Measurements from ENCODE around the gene H2BK1. TPM values are rescaled to one million over a fixed set of nuclear protein-coding genes. Genes with fewer than 3 reads are reported as not detected.

Gene H2BK1
- total RNA-seq, 8 experiments from 2014 or later, result 0.96 TPM; not detected in 7

GRCh38 chr7:151218170-151218569, 7.9 kb upstream of the H2BK1 start:
- WGBS, 10 experiments, result 93 to 100% (median 98%) methylated on average over 3 to 8 of the region's 9 CpGs; no CpG with 5 or more reads in 7 of the 10 experiments
- no peak for ATAC-seq (replicated peaks in 6 of 8)
- Histone ChIP-seq H3K4me1 (replicated peaks in 1 of 2) (no peaks in the 10 kb centered on the region), H3K27ac (no peak overlapping the region), H3K4me3 (no peak overlapping the region)
- in situ Hi-C loops (cut with MboI; ENCODE audit: low pct_unique_long_range_greater_than_20kb in 2 of 9, low sequenced_read_pairs in 9 of 9, unreplicated experiment in 9 of 9), result no loop called here

DNA sequence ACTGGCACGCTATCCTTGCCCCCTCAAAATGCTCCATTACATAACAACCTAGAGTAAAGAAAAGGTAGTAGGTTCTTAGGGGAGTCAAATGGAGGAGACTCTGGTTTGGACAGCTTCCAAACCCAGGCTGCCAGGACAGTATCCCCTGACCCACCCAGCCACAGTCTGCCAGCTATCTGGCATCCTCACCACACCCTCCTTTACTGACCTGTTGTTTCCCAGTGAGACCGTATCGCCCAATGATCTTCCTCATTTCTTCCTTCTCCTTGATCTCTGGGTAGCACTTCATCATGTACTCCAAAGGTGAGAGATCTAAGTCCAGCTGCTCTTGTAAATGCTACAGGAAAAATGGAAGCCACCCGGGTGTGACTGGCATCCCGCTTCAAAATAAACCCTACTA, 5.1 kb upstream of the H2BK1 start:
- H3K4me1 ChIP-seq (replicated peaks in 1 of 2), result no peaks in the 10 kb centered on the region
- WGBS, 10 experiments, result 94 to 100% (median 100%) methylated on average over 1 to 4 of the region's 5 CpGs; no CpG with 5 or more reads in 2 of the 10 experiments
- no peak overlapping the region for H3K27ac ChIP-seq
- ATAC-seq (replicated peaks in 6 of 8), result no peak
- in situ Hi-C loops (cut with MboI; ENCODE audit: low pct_unique_long_range_greater_than_20kb in 2 of 9, low sequenced_read_pairs in 9 of 9, unreplicated experiment in 9 of 9), result no loop called here
- no peak overlapping the region for H3K4me3 ChIP-seq

DNA sequence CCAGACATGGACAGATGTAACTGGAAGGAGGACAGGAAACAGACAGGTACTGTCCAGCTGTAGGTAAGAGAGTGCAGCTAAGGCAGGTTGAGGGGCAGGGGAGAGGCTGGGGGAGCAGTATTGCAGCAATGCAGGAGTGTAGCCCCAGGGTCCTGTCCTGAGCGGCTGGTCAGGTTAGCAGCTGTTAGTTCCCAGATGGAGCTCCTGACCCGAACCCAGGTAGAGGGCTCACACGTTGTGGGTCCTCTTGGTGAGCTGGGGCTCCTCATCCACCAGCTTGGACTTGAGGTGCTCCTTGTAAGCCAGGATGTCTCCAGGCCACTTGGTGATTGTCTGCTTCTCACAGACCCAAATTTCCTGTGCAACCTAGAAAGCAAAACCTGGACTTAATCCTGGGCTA, 3.5 kb upstream of the H2BK1 start:
- WGBS, 10 experiments, result 80 to 100% (median 82%) methylated on average over 1 to 3 of the region's 3 CpGs; no CpG with 5 or more reads in 5 of the 10 experiments
- Histone ChIP-seq H3K4me1 (replicated peaks in 1 of 2) (no peaks in the 10 kb centered on the region), H3K4me3 (no peak overlapping the region), H3K27ac (no peak overlapping the region)
- ATAC-seq (replicated peaks in 6 of 8), result no peak
- in situ Hi-C loops (cut with MboI; ENCODE audit: low pct_unique_long_range_greater_than_20kb in 2 of 9, low sequenced_read_pairs in 9 of 9, unreplicated experiment in 9 of 9), result no loop called here

DNA sequence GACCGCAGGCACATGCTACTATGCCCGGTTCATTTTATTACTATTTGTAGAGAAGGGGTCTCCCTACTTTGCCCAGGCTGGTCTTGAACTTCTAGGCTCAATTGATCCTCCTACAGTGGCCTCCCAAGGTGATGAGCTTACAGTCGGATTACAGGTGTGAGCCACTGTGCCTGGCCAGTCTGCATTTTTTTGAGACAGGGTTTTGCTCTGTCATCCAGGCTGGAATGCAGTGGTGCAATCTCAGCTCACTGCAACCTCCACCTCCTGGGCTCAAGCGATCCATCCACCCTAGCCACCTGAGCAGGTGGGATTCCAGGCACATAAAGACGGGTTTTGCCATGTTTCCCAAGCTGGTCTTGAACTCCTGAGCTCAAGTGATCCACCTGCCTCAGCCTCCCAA, 2.3 kb upstream of the H2BK1 start:
- H3K4me3 ChIP-seq, result no peak overlapping the region
- ATAC-seq (replicated peaks in 6 of 8), result no peak
- no peaks in the 10 kb centered on the region for H3K4me1 ChIP-seq (replicated peaks in 1 of 2)
- no peak overlapping the region for H3K27ac ChIP-seq
- in situ Hi-C loops (cut with MboI; ENCODE audit: low pct_unique_long_range_greater_than_20kb in 2 of 9, low sequenced_read_pairs in 9 of 9, unreplicated experiment in 9 of 9), result no loop called here
- WGBS, 10 experiments, result 60 to 100% (median 96%) methylated on average over 1 to 3 of the region's 5 CpGs; no CpG with 5 or more reads in 4 of the 10 experiments

- in situ Hi-C loops (cut with MboI; ENCODE audit: low pct_unique_long_range_greater_than_20kb in 2 of 9, low sequenced_read_pairs in 9 of 9, unreplicated experiment in 9 of 9), result no loop called here
- Histone ChIP-seq H3K4me1 (replicated peaks in 1 of 2) (peaks cover 5% of the 10 kb centered on the region in 2 donors), H3K27ac (no peak overlapping the region), H3K4me3 (no peak overlapping the region)
- WGBS, 10 experiments, result 83 to 100% (median 95%) methylated on average over 1 to 3 of the region's 3 CpGs; no CpG with 5 or more reads in 4 of the 10 experiments
- ATAC-seq (replicated peaks in 6 of 8), result no peak
Observed at GRCh38 chr7:151211155-151211772, 976 bp upstream of the H2BK1 start.

DNA sequence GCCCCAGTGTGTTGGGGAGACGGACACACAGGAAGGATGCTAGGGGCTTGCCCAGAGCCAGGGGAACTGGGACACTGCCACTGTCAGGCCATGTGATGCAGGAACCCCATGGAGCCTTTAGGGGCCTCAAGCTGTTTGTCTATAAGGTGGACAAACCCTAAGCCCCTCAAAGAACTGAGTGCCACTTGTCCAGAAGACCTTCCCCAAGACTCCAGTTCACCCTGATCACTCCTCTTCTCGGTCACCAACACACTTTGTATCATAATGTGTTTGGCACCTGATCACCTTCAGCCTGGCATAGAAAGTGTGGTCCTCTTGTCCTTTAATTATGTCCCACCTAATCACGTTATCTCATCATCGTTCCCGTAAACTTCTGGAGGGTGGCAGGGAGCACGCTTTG, 700 bp downstream of the H2BK1 start:
- in situ Hi-C loops (cut with MboI; ENCODE audit: low pct_unique_long_range_greater_than_20kb in 2 of 9, low sequenced_read_pairs in 9 of 9, unreplicated experiment in 9 of 9), result no loop called here
- ATAC-seq (replicated peaks in 6 of 8), result no peak
- WGBS, 10 experiments, result 0 to 100% (median 82%) methylated on average over 1 to 5 of the region's 6 CpGs; no CpG with 5 or more reads in 2 of the 10 experiments

GRCh38 chr7:151208253-151208862, 1.9 kb downstream of the H2BK1 start:
- no peak overlapping the region for H3K4me3 ChIP-seq
- in situ Hi-C loops (cut with MboI; ENCODE audit: low pct_unique_long_range_greater_than_20kb in 2 of 9, low sequenced_read_pairs in 9 of 9, unreplicated experiment in 9 of 9), result no loop called here
- whole genome bisulfite sequencing, 10 experiments, result 0 to 85% (median 41%) methylated on average over 1 to 9 of the region's 9 CpGs
- no peak overlapping the region for H3K27ac ChIP-seq
- peaks cover 5% of the 10 kb centered on the region in 2 donors for H3K4me1 ChIP-seq (replicated peaks in 1 of 2)
- ATAC-seq (replicated peaks in 6 of 8), result peak in 3 of 8 experiments; percentile 52 to 89 (median 86)

More for the DNA sequence above, 700 bp downstream of the H2BK1 start:
- no peak overlapping the region for H3K4me3 ChIP-seq
- H3K4me1 ChIP-seq (replicated peaks in 1 of 2), result peaks cover 5% of the 10 kb centered on the region in 2 donors
- no peak overlapping the region for H3K27ac ChIP-seq

- Histone ChIP-seq H3K27ac (no peak overlapping the region), H3K4me1 (replicated peaks in 1 of 2) (peaks cover 5% of the 10 kb centered on the region in 2 donors), H3K4me3 (no peak overlapping the region)
- in situ Hi-C loops (cut with MboI; ENCODE audit: low pct_unique_long_range_greater_than_20kb in 2 of 9, low sequenced_read_pairs in 9 of 9, unreplicated experiment in 9 of 9), result no loop called here
- 3 to 88% (median 80%) methylated on average over 1 to 8 of the region's 12 CpGs; no CpG with 5 or more reads in 7 of the 10 experiments for WGBS, 10 experiments
- no peak for ATAC-seq (replicated peaks in 6 of 8)
Observed at GRCh38 chr7:151207804-151208203, 2.5 kb downstream of the H2BK1 start.

DNA sequence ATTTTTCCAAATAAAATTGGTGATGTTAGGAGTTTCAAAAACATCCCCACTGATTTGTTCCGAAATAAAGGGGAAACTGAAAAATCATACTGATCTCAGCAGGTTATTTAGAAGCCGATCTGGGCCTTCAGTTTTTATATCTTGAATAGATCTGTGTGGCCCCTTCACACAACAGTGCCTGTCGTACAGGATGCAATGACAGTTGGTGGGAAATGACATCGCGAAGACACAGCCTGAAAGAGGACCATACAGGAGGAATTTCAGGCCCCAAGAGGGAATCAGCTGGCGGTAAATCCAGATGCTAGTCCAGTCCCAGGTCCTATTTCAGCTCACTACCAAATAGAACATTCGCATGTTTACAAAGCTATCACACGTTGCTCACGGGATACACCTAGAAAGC, 3.0 kb downstream of the H2BK1 start:
- H3K4me1 ChIP-seq (replicated peaks in 1 of 2), result peaks cover 5% of the 10 kb centered on the region in 2 donors
- in situ Hi-C loops (cut with MboI; ENCODE audit: low pct_unique_long_range_greater_than_20kb in 2 of 9, low sequenced_read_pairs in 9 of 9, unreplicated experiment in 9 of 9), result no loop called here
- 51 to 79% (median 64%) methylated on average over 2 to 7 of the region's 9 CpGs; no CpG with 5 or more reads in 1 of the 10 experiments for WGBS, 10 experiments
- ATAC-seq (replicated peaks in 6 of 8), result no peak
- no peak overlapping the region for H3K27ac ChIP-seq
- no peak overlapping the region for H3K4me3 ChIP-seq

- Histone ChIP-seq H3K4me3 (no peak overlapping the region), H3K27ac (no peak overlapping the region), H3K4me1 (replicated peaks in 1 of 2) (peaks cover 5% of the 10 kb centered on the region in 2 donors)
- ATAC-seq (replicated peaks in 6 of 8), result peak in 5 of 8 experiments; percentile 25 to 56 (median 40)
- in situ Hi-C loops (cut with MboI; ENCODE audit: low pct_unique_long_range_greater_than_20kb in 2 of 9, low sequenced_read_pairs in 9 of 9, unreplicated experiment in 9 of 9), result no loop called here
- WGBS, 10 experiments, result 0 to 90% (median 63%) methylated on average over 2 to 9 of the region's 9 CpGs; no CpG with 5 or more reads in 2 of the 10 experiments
Observed at GRCh38 chr7:151206914-151207313, 3.4 kb downstream of the H2BK1 start.

GRCh38 chr7:151205730-151206129, 4.6 kb downstream of the H2BK1 start:
- WGBS, 10 experiments, result 17 to 100% (median 41%) methylated on average over 1 to 6 of the region's 6 CpGs; no CpG with 5 or more reads in 3 of the 10 experiments
- no peak overlapping the region for H3K27ac ChIP-seq
- peaks cover 5% of the 10 kb centered on the region in 2 donors for H3K4me1 ChIP-seq (replicated peaks in 1 of 2)
- in situ Hi-C loops (cut with MboI; ENCODE audit: low pct_unique_long_range_greater_than_20kb in 2 of 9, low sequenced_read_pairs in 9 of 9, unreplicated experiment in 9 of 9), result no loop called here
- H3K4me3 ChIP-seq, result no peak overlapping the region
- ATAC-seq (replicated peaks in 6 of 8), result no peak

GRCh38 chr7:151204383-151205032, 5.8 kb downstream of the H2BK1 start:
- Histone ChIP-seq H3K4me3 (no peak overlapping the region), H3K27ac (no peak overlapping the region), H3K4me1 (replicated peaks in 1 of 2) (peaks cover 9 to 15% of the 10 kb centered on the region in 2 donors)
- 60 to 86% (median 69%) methylated on average over 3 to 8 of the region's 48 CpGs; no CpG with 5 or more reads in 7 of the 10 experiments for WGBS, 10 experiments
- in situ Hi-C loops (cut with MboI; ENCODE audit: low pct_unique_long_range_greater_than_20kb in 2 of 9, low sequenced_read_pairs in 9 of 9, unreplicated experiment in 9 of 9), result no loop called here
- no peak for ATAC-seq (replicated peaks in 6 of 8)

GRCh38 chr7:151202836-151203235, 7.5 kb downstream of the H2BK1 start:
- no peak for ATAC-seq (replicated peaks in 6 of 8)
- Histone ChIP-seq H3K27ac (no peak overlapping the region), H3K4me3 (no peak overlapping the region), H3K4me1 (replicated peaks in 1 of 2) (peaks cover 11 to 24% of the 10 kb centered on the region in 2 donors)
- WGBS, 10 experiments, result 78 to 100% (median 85%) methylated on average over 1 to 6 of the region's 9 CpGs; no CpG with 5 or more reads in 5 of the 10 experiments
- in situ Hi-C loops (cut with MboI; ENCODE audit: low pct_unique_long_range_greater_than_20kb in 2 of 9, low sequenced_read_pairs in 9 of 9, unreplicated experiment in 9 of 9), result no loop called here

All from motor neuron (in vitro differentiated cells).